Measurements from ENCODE around the gene SLC35A2.
"Not testable (repeated sequence)": the region's sequence is repeated elsewhere in the genome, so short reads cannot be mapped to it uniquely, and the experiment has no call there.

The SLC35A2 gene

DNA sequence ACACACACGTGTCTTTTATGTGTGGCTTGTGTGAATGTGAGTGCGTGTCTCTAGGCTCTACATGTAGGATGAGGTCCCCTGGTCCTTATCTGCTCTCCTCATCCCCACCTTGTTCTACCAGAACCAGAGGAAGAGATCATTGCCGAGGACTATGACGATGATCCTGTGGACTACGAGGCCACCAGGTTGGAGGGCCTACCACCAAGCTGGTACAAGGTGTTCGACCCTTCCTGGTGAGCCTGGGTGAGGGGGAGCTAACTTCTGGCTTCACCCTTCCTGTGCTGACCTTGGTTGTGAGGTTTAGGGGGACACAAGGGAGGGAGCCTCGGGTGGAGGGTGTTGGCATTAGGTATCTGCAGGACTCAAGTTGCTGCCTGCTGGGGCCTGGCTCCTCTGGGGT is 10.4 kb downstream of the SLC35A2 start:
- no peak for DNase-seq

GRCh38 chrX:48899078-48899410 is 12.4 kb downstream of the SLC35A2 start:
- DNase-seq = no peak

DNA sequence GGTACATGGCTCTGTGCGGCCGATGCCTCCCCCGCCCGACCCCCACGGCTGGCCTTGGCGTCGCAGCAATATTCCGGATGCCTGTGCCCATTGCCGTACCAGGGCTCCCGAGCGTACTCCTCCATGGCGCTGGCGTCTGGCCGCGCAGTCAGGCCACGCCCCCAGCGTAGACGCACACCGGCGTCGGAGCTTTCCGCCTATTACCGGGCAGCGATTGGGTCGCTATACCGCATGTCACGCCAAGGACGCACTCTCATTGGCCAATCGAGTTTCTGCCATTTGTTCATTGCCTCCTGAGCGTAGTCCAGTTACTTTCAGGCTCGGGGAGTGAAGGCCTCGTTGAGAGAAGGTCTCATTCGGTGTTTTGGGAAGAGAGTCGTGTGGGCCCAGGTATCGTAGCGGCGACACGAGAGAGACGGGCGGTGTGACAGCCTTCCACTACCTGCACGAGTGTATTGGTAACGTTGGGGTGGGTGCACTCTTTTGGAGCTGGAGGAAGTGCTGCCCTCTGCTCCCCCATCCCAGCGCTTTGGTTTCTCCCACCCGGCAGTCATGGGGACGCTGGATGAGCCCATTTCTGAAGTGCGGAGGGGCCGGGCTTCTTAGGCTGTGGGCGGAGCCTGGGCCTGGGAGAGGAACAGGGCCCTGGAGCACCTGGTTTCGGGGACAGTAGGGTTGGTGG is 13.7 kb downstream of the SLC35A2 start, which contains the start of the genes PQBP1 and TIMM17B:
PQBP1 (plus strand) TSS at position 306 of the 682 bp plus-strand sequence. CDS start 580 bp downstream, outside the sequence.
TIMM17B (minus strand) TSS at position 144 of the 682 bp plus-strand sequence; CDS start at position 125, 19 bp downstream.
- DNase-seq = peak; percentile 80

DNA sequence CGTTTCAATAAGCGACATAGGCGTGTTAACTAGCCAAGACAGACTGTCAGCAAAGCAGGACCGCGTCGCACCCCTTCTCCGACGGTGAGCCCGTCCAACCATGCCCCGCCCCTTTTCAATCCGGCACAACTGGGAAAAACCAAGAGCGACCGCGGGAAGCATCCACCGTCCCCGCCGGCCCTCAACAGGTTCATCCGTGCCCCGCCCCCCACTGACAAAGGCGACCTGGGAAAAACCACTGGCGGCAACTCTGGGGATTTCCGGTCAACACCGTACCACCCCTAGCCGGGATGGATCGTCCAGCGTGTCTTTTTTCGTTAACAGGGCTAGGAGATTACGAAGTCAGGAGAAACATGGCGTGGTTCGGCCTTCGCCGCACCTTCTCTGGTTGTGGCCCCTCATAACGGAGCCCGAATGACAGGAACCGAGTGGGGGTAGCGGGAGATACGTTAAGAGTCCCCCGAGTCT is 14.3 kb downstream of the SLC35A2 start:
- peak; percentile 47 for DNase-seq

- no peak for DNase-seq
These were observed 14.8 kb downstream of the SLC35A2 start for GRCh38 chrX:48896611-48897011.

DNA sequence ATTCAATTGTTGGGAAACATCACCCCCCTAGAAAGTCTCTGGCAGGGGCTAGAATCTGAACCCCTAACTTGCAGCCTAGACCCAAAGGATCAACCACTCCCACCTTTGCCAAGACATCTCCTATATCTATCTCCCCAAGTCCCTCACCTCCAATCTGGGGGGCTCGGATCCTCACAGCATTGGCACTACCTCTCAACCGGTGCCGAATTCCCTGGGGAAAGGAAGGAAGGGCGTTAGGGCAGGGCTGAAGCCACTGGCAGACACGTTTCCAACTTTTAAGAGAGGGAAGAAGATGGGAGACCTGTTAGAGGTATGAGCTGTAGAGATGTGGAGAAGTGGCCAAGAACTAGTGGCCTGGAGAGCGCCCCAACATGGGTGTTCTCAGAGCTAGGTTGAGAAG is 16.6 kb downstream of the SLC35A2 start:
- DNase-seq = no peak

GRCh38 chrX:48893556-48894348 is 17.7 kb downstream of the SLC35A2 start:
- DNase-seq = no peak

GRCh38 chrX:48892896-48893295 is 18.6 kb downstream of the SLC35A2 start:
- no peak for DNase-seq

- peak; percentile 64 for DNase-seq
These were observed 19.8 kb downstream of the SLC35A2 start for GRCh38 chrX:48891402-48892288.

DNA sequence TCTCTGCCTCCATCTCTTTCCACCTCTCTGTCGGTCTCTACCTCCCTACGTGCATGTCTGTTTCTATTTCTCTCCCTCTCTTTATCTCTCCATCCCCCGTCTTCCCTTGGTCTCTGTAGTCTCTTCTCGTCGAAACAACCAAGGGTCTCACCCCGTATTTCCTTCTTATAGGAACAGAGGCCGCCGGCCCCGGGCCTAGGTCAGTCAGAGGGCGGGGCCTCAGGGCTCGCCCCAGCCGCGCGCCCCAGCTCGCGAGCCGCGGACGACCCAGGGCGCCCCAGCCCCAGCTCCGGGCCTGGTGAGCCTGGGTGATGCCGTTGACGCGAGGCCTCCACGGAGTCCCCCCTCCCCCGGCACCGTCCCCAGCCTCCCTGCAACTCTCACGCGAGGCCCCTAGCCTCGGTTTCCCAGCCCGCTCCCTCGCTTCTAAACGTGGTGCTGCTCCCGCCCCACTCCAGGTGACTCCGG is 20.5 kb downstream of the SLC35A2 start:
- DNase-seq = no peak

DNA sequence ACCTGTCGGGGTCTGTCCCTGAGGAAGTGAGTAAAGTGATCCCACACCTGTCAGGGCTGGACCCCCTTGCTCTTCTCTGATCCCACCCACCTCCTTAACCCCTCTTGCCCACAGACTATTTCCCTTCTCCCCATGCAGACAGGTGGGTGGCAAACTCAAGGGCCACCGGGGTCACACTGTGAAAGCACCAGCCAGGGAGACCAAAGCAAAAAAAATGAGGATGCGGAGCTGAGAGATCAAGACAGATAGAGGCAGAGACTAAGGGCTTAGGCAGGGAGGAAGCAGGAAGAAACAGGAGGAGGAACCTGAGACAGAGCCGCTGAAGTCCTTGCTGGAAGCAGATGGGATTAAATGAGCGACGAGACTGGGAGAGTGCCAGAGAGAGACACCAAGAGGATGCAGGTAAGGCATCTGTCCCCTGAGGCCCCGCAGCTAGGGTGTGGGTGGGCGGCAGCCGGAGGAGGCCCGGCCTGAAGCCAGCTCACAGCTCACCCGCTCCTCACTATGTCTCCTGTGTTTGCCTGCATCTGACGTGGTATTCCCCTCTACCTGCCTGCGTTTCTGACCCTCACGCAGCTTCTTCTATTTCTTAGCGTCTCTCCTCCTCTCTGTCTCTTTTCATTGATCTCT is 21.0 kb downstream of the SLC35A2 start:
- no peak for DNase-seq

DNA sequence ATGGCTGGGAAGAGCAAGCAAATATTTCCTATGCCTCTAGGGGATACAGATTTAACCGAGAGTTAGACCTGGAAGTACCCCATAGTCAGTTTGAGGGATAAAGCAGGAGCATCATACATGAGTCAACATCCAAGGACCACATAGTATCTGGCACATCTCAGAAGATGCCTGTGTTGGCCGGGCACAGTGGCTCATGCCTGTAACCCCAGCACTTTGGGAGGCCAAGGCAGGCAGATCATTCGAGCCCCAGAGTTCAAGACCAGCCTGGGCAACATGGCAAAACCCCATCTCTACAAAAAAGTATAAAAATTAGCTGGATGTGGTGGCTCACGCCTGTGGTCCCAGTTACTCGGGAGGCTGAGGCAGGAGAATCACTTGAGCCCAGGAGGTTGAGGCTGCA is 24.9 kb downstream of the SLC35A2 start:
- DNase-seq = not testable (repeated sequence)

- DNase-seq = no peak
These were observed 27.7 kb downstream of the SLC35A2 start for GRCh38 chrX:48883729-48884128.

DNA sequence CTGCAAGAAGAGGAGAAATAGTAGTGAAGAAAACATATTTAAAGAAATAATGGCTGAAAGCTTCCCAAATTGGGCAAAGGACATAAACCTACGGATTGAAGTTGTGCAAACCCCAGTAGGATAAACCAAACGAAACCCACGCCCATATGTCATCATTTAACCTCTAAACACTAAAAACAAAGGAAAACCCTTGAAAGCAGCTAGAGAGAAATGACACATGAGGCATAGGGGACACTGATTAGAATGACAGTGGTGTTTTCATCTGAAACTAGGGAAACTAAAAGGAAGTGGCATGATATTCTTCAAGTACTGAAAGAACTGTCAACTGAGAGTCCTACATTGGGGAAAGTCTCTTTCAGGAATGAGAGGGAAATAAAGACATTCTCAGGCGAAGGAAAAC is 34.5 kb downstream of the SLC35A2 start:
- not testable (repeated sequence) for DNase-seq

- not testable (repeated sequence) for DNase-seq
These were observed 39.4 kb downstream of the SLC35A2 start for GRCh38 chrX:48872017-48872416.

GRCh38 chrX:48864210-48864609 is 47.2 kb downstream of the SLC35A2 start:
- no peak for DNase-seq

GRCh38 chrX:48854898-48855297 is 56.5 kb downstream of the SLC35A2 start:
- no peak for DNase-seq

DNA sequence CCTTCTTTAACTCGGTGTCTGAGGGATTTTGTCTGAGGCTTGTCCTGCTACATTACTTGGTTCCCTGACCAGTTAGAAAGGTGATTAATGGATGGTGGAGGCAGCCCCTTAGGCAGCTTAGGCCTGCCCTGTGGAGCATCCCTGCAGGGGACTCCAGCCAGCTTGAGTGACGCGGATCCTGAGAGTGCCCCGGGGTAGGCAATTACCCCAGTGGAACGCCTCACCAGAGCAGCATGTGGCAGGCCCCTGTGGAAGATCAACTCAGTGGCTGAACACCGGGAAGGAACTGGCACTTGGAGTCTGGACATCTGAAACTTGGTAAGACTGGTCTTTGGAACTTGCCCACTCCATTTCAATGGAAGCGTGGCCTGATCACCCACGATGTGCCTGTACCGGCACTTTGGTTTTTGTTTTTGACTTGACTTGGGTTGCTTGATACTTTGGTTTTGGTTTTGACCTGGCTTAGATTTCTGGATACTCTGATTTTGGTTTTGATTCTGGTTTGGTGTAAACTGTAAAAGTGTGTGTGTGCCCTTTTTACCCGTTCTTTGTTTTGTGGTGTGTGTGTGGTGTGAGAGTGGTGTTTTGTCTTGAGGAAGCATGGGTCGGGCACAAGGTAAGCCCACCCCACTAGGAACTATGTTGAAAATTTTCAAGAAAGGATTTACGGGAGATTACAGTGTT is 57.2 kb downstream of the SLC35A2 start:
- not testable (repeated sequence) for DNase-seq

DNA sequence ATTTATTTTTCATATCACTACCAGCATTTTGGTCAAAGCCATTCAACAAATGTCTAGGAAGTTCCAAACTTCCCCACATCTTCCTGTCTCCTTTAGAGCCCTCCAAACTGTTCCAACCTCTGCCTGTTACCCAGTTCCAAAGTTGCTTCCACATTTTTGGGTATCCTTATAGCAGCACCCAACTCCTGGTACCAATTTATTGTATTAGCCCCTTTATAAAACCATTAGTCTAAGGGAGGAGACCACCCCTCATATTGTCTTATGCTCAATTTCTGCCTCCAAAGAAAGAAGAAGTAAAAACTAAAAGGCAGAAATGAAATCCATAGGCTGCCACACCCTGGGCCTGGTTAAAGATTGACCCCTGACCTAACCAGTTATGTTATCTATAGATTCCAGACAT is 58.0 kb downstream of the SLC35A2 start:
- not testable (repeated sequence) for DNase-seq
